ENCODE measurements around the gene TARDBP.
A peak's percentile ranks its signal among the peaks of the same experiment; 100 is the strongest.
"Not testable (repeated sequence)": the region's sequence is repeated elsewhere in the genome, so short reads cannot be mapped to it uniquely, and the experiment has no call there.

The TARDBP gene

GRCh38 chr1:11012260-11013159 lies at the start of gene TARDBP:
Gene TARDBP, plus strand, starts transcription at chr1:11012654. Its CDS starts 1,074 bp downstream, at chr1:11013728.
- DNase-seq = peak; percentile 84

GRCh38 chr1:10965546-10966226 lies 46.8 kb upstream of the TARDBP start:
- no peak for DNase-seq

GRCh38 chr1:10967090-10967489 lies 45.4 kb upstream of the TARDBP start:
- DNase-seq = no peak

GRCh38 chr1:10968411-10968826 lies 44.0 kb upstream of the TARDBP start:
- DNase-seq = no peak

- DNase-seq = no peak
Measured at GRCh38 chr1:10969267-10969970, 43.0 kb upstream of the TARDBP start.

- DNase-seq = no peak
Measured at GRCh38 chr1:10969971-10970332, 42.5 kb upstream of the TARDBP start.

GRCh38 chr1:10973552-10973951 lies 38.9 kb upstream of the TARDBP start:
- DNase-seq = no peak

GRCh38 chr1:10973956-10974881 lies 38.2 kb upstream of the TARDBP start:
- no peak for DNase-seq

GRCh38 chr1:10975567-10976326 lies 36.7 kb upstream of the TARDBP start:
- DNase-seq = no peak

- DNase-seq = no peak
Measured at GRCh38 chr1:10978719-10979118, 33.7 kb upstream of the TARDBP start.

- DNase-seq = no peak
Measured at GRCh38 chr1:10979483-10979920, 33.0 kb upstream of the TARDBP start.

GRCh38 chr1:10980094-10980577 lies 32.3 kb upstream of the TARDBP start:
- DNase-seq = no peak

GRCh38 chr1:10980841-10981727 lies 31.4 kb upstream of the TARDBP start:
- DNase-seq = no peak

- DNase-seq = no peak
Measured at GRCh38 chr1:10986525-10986890, 25.9 kb upstream of the TARDBP start.

GRCh38 chr1:10987840-10988417 lies 24.5 kb upstream of the TARDBP start:
- no peak for DNase-seq

- no peak for DNase-seq
Measured at GRCh38 chr1:10989095-10989494, 23.4 kb upstream of the TARDBP start.

- not testable (repeated sequence) for DNase-seq
Measured at GRCh38 chr1:10989920-10990516, 22.4 kb upstream of the TARDBP start.

- no peak for DNase-seq
Measured at GRCh38 chr1:10990828-10991227, 21.6 kb upstream of the TARDBP start.

- DNase-seq = not testable (repeated sequence)
Measured at GRCh38 chr1:10992004-10992403, 20.4 kb upstream of the TARDBP start.

GRCh38 chr1:10992864-10993263 lies 19.6 kb upstream of the TARDBP start:
- DNase-seq = no peak
